Transverse colon (tissue), 4 donors: ENCODE results near the gene RTTN. TPM values are rescaled to one million over a fixed set of nuclear protein-coding genes. Genes with fewer than 3 reads are reported as not detected.

Source experiments
- DNase-seq: peaks from one replicate; pipeline ENCODE4 v3.0.0-alpha.2; 2019
- H3K27ac ChIP-seq, 4 donors: fragments of 200-600 bp; sonication (generic); 2 replicates each; pipeline ENCODE4 v1.5.1; 2016 to 2018; ENCODE audit warnings: inconsistent platforms in 4 of 4
- H3K27me3 ChIP-seq: fragments of 200-600 bp; sonication (generic); 2 replicates; pipeline ENCODE4 v1.5.1; 2017; ENCODE audit warnings: inconsistent platforms
- H3K36me3 ChIP-seq, 4 donors: fragments of 200-600 bp; sonication (generic); 2 replicates each; pipeline ENCODE4 v1.5.1; 2017 to 2019; ENCODE audit warnings: inconsistent platforms in 4 of 4
- H3K4me1 ChIP-seq, 4 donors: fragments of 200-600 bp; sonication (generic); 2 replicates each; pipeline ENCODE4 v1.5.1; 2017 to 2020; ENCODE audit warnings: inconsistent platforms in 4 of 4
- H3K4me3 ChIP-seq, 4 donors: fragments of 200-600 bp; sonication (generic); 1 replicate in 1 of 4; 2 replicates in 3 of 4; pipeline versions ENCODE4 v1.5.1 to v1.6.1; 2017 to 2019; ENCODE audit warnings: inconsistent platforms in 4 of 4
- H3K9me3 ChIP-seq, 2 donors: fragments of 200-600 bp; sonication (generic); 2 replicates each; pipeline ENCODE4 v1.5.1; 2017 to 2019; ENCODE audit warnings: inconsistent platforms in 2 of 2
- CTCF ChIP-seq, 5 experiments: fragments of 200-600 bp in 3 of 5; fragments of 450-650 bp in 2 of 5; sonication (generic) in 3 of 5; IDR thresholded peaks; 1 replicate in 2 of 5; 2 replicates in 3 of 5; pipeline ENCODE4 v1.5.1; 2016 to 2017; ENCODE audit warnings: antibody characterized with exemption in 5 of 5, inconsistent platforms in 3 of 5, mild to moderate bottlenecking in 2 of 5, moderate library complexity in 1 of 5
- EP300 ChIP-seq: sonication (generic); formaldehyde crosslinking; IDR thresholded peaks from one replicate; pipeline ENCODE4 v1.6.1; 2017; ENCODE audit warnings: antibody characterized with exemption, low read depth
- POLR2A ChIP-seq: fragments of 450-650 bp; IDR thresholded peaks from one replicate; pipeline ENCODE4 v1.6.1; 2016; ENCODE audit warnings: antibody characterized with exemption, mild to moderate bottlenecking, moderate library complexity
- POLR2AphosphoS5 ChIP-seq, 3 donors: sonication (generic); formaldehyde crosslinking; IDR thresholded peaks; one replicate each; pipeline ENCODE4 v1.6.1; 2016; ENCODE audit warnings: antibody characterized with exemption in 3 of 3
- WGBS, 2 donors: methylation state at CpG; one replicate each; pipeline ENCODE4 v1.1.5; 2018; ENCODE audit warnings: low coverage in 1 of 2; 5-methylcytosine and 5-hydroxymethylcytosine counted together
- in situ Hi-C, 4 donors: fragments of 200-750 bp; cut with MboI; loops; one replicate each; pipeline versions ENCODE4 v1.15.0 to v1.15.1; 2017; ENCODE audit warnings: low sequenced_read_pairs in 3 of 4, low pct_ligation_motif_present in 1 of 4, low pct_unique_long_range_greater_than_20kb in 1 of 4
- intact Hi-C: fragments of 100-400 bp; cut with DNase I; formaldehyde crosslinking; loops from one replicate; pipeline ENCODE4 v1.15.1; 2023; ENCODE audit warnings: low total_unique reads
- total RNA-seq, 4 donors: library from RNA; depleted of rRNA; stranded (reverse); fragments of >200 nt; gene quantifications; one replicate each; pipeline ENCODE4 v1.1.0, GENCODE V29; 2016

Gene RTTN
- total RNA-seq, 4 donors from 2014 or later: 9.7 to 18.7 (median 13.1) TPM

GRCh38 chr18:70021043-70021442 is 184.4 kb downstream of the RTTN start:
- Histone ChIP-seq H3K36me3 (no peaks in the 10 kb centered on the region), H3K4me1 (no peaks in the 10 kb centered on the region), H3K27ac (no peak overlapping the region), H3K4me3 (no peak overlapping the region), H3K27me3 (no peaks in the 10 kb centered on the region), H3K9me3 (no peaks in the 10 kb centered on the region)
- intact Hi-C loops (no loop called here), in situ Hi-C loops (no loop called here)
- no peak for DNase-seq
- TF ChIP-seq POLR2A (no peak), POLR2AphosphoS5 (IDR thresholded peaks at IDR 0.05) (no peak), EP300 (no peak), CTCF (IDR thresholded peaks at IDR 0.05) (no peak)
- 71 to 96% methylated on average over 1 of the region's 1 CpG for WGBS, 2 donors

GRCh38 chr18:70019991-70020390 is 185.5 kb downstream of the RTTN start:
- no peak overlapping the region for H3K4me3 ChIP-seq
- no peaks in the 10 kb centered on the region for H3K4me1 ChIP-seq
- 83 to 89% methylated on average over 2 of the region's 2 CpGs for WGBS, 2 donors
- H3K27me3 ChIP-seq: no peaks in the 10 kb centered on the region
- no peaks in the 10 kb centered on the region for H3K9me3 ChIP-seq
- no peaks in the 10 kb centered on the region for H3K36me3 ChIP-seq
- H3K27ac ChIP-seq: no peak overlapping the region
- DNase-seq: no peak
- intact Hi-C loops (no loop called here), in situ Hi-C loops (no loop called here)
- TF ChIP-seq POLR2AphosphoS5 (IDR thresholded peaks at IDR 0.05) (no peak), CTCF (IDR thresholded peaks at IDR 0.05) (no peak), POLR2A (no peak), EP300 (no peak)

- TF ChIP-seq POLR2A (no peak), EP300 (no peak), POLR2AphosphoS5 (IDR thresholded peaks at IDR 0.05) (no peak), CTCF (IDR thresholded peaks at IDR 0.05) (no peak)
These were observed 186.4 kb downstream of the RTTN start for GRCh38 chr18:70019136-70019535.

GRCh38 chr18:70015127-70015526 is 190.4 kb downstream of the RTTN start:
- intact Hi-C loops: no loop called here
- 86 to 97% methylated on average over 6 to 7 of the region's 7 CpGs for WGBS, 2 donors
- no peak for DNase-seq

More at GRCh38 chr18:70019136-70019535, 186.4 kb downstream of the RTTN start:
- in situ Hi-C loops: no loop called here
- no peaks in the 10 kb centered on the region for H3K9me3 ChIP-seq
- no peak overlapping the region for H3K27ac ChIP-seq
- no peaks in the 10 kb centered on the region for H3K27me3 ChIP-seq
- no peak overlapping the region for H3K4me3 ChIP-seq
- intact Hi-C loops: no loop called here
- DNase-seq: no peak
- 87 to 90% methylated on average over 2 of the region's 2 CpGs for WGBS, 2 donors
- H3K4me1 ChIP-seq: no peaks in the 10 kb centered on the region
- no peaks in the 10 kb centered on the region for H3K36me3 ChIP-seq

More at GRCh38 chr18:70015127-70015526, 190.4 kb downstream of the RTTN start:
- in situ Hi-C loops: no loop called here
- Histone ChIP-seq H3K4me3 (no peak overlapping the region), H3K27me3 (no peaks in the 10 kb centered on the region), H3K27ac (no peak overlapping the region), H3K36me3 (no peaks in the 10 kb centered on the region), H3K9me3 (no peaks in the 10 kb centered on the region), H3K4me1 (no peaks in the 10 kb centered on the region)
- TF ChIP-seq EP300: no peak
- no peak for TF ChIP-seq POLR2AphosphoS5 (IDR thresholded peaks at IDR 0.05)
- no peak for TF ChIP-seq POLR2A
- no peak for TF ChIP-seq CTCF (IDR thresholded peaks at IDR 0.05)
